ENCODE results near the gene DSCAML1. TPM values are rescaled to one million over a fixed set of nuclear protein-coding genes. Genes with fewer than 3 reads are reported as not detected.

Gene DSCAML1
- total and polyA plus RNA-seq, 10 of the 15 experiments (the other 5 are each of a cell fraction or from before 2014, with no cell fraction given), result 0.03 to 0.18 (median 0.06) TPM; not detected in 1

DNA sequence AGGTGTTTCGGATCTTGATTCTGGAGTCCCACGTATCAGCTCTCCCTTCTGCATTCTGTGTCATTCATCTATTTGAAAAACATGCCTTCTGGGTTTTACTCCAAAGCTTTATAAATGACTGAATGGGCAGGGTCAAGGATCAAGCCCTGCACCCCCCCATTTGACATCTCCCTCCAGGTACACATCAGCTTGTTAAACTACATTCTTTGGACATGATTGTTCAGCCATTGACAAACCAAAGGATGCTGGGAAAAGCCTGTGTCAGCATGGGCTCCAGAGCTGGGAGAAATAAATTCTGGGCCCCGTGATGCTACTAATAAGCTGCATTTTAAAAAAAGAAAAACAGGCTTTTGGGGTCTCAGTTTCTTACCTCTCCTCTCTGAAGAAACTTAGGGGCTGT lies 103.7 kb downstream of the DSCAML1 start:
- BruUV-seq (replicated peaks), result no TSS peak
- H2AFZ ChIP-seq (ENCODE audit: control insufficient read depth, low read depth, low read length), result no peak overlapping the region
- no peaks in the 10 kb centered on the region for H3K4me1 ChIP-seq (ENCODE audit: control insufficient read depth, insufficient read depth, low read length)
- H3K9me3 ChIP-seq (replicated peaks; ENCODE audit: control insufficient read depth, insufficient read depth, low read length), result no peaks in the 10 kb centered on the region
- no peak for DNase-seq (ENCODE audit: low read depth, low spot score)
- CTCF ChIA-PET, result interaction anchor here (1.0 kb wide), 1 partner anchor 267 kb away, joined by 3 read pairs; no protein-coding TSS in a partner anchor
- H4K20me1 ChIP-seq (ENCODE audit: control insufficient read depth, insufficient read depth), result no peaks in the 10 kb centered on the region
- ATAC-seq, result no peak
- TF ChIP-seq EED (IDR thresholded peaks at IDR 0.05; ENCODE audit: low read depth), result no peak
- H3K4me3 ChIP-seq, result no peak overlapping the region
- intact Hi-C loops (cut with micrococcal nuclease; ENCODE audit: unreplicated experiment), result no loop called here
- H3K79me2 ChIP-seq (ENCODE audit: control insufficient read depth, insufficient read depth, low read length), result no peaks in the 10 kb centered on the region
- 30% methylated on average over 3 of the region's 3 CpGs for WGBS (ENCODE audit: insufficient coverage, insufficient replicate concordance, low lambda C conversion rate, missing lambda C conversion rate)
- no peak overlapping the region for H3K9ac ChIP-seq (ENCODE audit: control insufficient read depth, insufficient read depth, low read length)
- no peak for FAIRE-seq
- SMC1A ChIA-PET (ENCODE audit: uncharacterized antibody, unreplicated experiment), result no interaction called here
- peaks cover 0 to 3% of the 10 kb centered on the region in 2 experiments; a peak in 2 of 4 replicates for H3K27me3 ChIP-seq (replicated peaks in 1 of 2; ENCODE audit: control insufficient read depth in 2 of 2, insufficient read depth in 2 of 2, low read length in 1 of 2)
- POLR2A ChIA-PET, result no interaction called here
- H3K27ac ChIP-seq (ENCODE audit: control insufficient read depth, insufficient read depth), result no peak overlapping the region
- in situ Hi-C loops (cut with MboI), result no loop called here
- H3K4me2 ChIP-seq (ENCODE audit: control insufficient read depth, insufficient read depth), result no peak overlapping the region
- H3K36me3 ChIP-seq (ENCODE audit: control insufficient read depth in 2 of 2, insufficient read depth in 2 of 2, low read length in 1 of 2), result no peaks in the 10 kb centered on the region
- RAD21 ChIA-PET (ENCODE audit: unreplicated experiment), result interaction anchor here (1.1 kb wide), 1 partner anchor 114 kb away, joined by 3 read pairs; no protein-coding TSS in a partner anchor

DNA sequence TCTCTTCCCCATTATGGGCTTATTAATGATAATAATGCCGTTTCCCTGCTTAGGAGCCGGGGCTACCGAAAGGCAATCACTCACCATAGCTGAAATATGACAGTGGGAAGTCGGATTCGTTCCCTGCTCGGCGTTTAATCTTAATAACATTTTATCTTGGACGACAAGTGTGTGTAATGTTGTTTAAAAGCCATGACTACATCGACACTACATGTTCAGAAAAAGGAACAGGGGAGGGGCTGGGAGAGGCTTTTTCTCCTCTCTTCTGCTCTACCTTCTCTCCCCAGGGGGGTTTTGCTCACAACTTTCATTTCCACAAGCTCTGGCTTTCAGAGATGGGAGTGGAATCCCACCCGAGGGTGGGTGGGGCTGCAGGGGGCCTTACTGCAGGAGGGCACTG lies 105.5 kb downstream of the DSCAML1 start:
- no peak overlapping the region for H2AFZ ChIP-seq (ENCODE audit: control insufficient read depth, low read depth, low read length)
- SMC1A ChIA-PET (ENCODE audit: uncharacterized antibody, unreplicated experiment), result interaction anchor here (0.6 to 1.5 kb wide), 2 partner anchors 20 to 117 kb away, joined by 3 to 4 read pairs; no protein-coding TSS in a partner anchor
- TF ChIP-seq HDAC6 (IDR thresholded peaks at IDR 0.05; ENCODE audit: unreplicated experiment) (no peak), HCFC1 (IDR thresholded peaks at IDR 0.05; ENCODE audit: low read length) (no peak), RAD21 (IDR thresholded peaks at IDR 0.05; ENCODE audit: insufficient read depth, low read depth, low read length) (no peak), MYB (IDR thresholded peaks at IDR 0.05; ENCODE audit: borderline replicate concordance, low read depth, low read length) (no peak)
- TF ChIP-seq, protein P1, sequence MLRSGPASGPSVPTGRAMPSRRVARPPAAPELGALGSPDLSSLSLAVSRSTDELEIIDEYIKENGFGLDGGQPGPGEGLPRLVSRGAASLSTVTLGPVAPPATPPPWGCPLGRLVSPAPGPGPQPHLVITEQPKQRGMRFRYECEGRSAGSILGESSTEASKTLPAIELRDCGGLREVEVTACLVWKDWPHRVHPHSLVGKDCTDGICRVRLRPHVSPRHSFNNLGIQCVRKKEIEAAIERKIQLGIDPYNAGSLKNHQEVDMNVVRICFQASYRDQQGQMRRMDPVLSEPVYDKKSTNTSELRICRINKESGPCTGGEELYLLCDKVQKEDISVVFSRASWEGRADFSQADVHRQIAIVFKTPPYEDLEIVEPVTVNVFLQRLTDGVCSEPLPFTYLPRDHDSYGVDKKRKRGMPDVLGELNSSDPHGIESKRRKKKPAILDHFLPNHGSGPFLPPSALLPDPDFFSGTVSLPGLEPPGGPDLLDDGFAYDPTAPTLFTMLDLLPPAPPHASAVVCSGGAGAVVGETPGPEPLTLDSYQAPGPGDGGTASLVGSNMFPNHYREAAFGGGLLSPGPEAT (IDR thresholded peaks at IDR 0.05; ENCODE audit: low read depth), result no peak
- TF ChIP-seq, protein P2, sequence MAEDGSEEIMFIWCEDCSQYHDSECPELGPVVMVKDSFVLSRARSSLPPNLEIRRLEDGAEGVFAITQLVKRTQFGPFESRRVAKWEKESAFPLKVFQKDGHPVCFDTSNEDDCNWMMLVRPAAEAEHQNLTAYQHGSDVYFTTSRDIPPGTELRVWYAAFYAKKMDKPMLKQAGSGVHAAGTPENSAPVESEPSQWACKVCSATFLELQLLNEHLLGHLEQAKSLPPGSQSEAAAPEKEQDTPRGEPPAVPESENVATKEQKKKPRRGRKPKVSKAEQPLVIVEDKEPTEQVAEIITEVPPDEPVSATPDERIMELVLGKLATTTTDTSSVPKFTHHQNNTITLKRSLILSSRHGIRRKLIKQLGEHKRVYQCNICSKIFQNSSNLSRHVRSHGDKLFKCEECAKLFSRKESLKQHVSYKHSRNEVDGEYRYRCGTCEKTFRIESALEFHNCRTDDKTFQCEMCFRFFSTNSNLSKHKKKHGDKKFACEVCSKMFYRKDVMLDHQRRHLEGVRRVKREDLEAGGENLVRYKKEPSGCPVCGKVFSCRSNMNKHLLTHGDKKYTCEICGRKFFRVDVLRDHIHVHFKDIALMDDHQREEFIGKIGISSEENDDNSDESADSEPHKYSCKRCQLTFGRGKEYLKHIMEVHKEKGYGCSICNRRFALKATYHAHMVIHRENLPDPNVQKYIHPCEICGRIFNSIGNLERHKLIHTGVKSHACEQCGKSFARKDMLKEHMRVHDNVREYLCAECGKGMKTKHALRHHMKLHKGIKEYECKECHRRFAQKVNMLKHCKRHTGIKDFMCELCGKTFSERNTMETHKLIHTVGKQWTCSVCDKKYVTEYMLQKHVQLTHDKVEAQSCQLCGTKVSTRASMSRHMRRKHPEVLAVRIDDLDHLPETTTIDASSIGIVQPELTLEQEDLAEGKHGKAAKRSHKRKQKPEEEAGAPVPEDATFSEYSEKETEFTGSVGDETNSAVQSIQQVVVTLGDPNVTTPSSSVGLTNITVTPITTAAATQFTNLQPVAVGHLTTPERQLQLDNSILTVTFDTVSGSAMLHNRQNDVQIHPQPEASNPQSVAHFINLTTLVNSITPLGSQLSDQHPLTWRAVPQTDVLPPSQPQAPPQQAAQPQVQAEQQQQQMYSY (CRISPR knock-in tag; IDR thresholded peaks at IDR 0.05), result no peak
- TF ChIP-seq, protein P3, sequence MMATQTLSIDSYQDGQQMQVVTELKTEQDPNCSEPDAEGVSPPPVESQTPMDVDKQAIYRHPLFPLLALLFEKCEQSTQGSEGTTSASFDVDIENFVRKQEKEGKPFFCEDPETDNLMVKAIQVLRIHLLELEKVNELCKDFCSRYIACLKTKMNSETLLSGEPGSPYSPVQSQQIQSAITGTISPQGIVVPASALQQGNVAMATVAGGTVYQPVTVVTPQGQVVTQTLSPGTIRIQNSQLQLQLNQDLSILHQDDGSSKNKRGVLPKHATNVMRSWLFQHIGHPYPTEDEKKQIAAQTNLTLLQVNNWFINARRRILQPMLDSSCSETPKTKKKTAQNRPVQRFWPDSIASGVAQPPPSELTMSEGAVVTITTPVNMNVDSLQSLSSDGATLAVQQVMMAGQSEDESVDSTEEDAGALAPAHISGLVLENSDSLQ (IDR thresholded peaks at IDR 0.05), result no peak

More for the DNA sequence above, 105.5 kb downstream of the DSCAML1 start:
- Histone ChIP-seq H3K4me2 (ENCODE audit: control insufficient read depth, insufficient read depth) (no peak overlapping the region), H3K27ac (ENCODE audit: control insufficient read depth, insufficient read depth) (no peak overlapping the region), H3K36me3 (ENCODE audit: control insufficient read depth in 2 of 2, insufficient read depth in 2 of 2, low read length in 1 of 2) (no peaks in the 10 kb centered on the region), H3K9me3 (replicated peaks; ENCODE audit: control insufficient read depth, insufficient read depth, low read length) (no peaks in the 10 kb centered on the region), H3K79me2 (ENCODE audit: control insufficient read depth, insufficient read depth, low read length) (no peaks in the 10 kb centered on the region), H3K9ac (ENCODE audit: control insufficient read depth, insufficient read depth, low read length) (no peak overlapping the region), H3K4me3 (no peak overlapping the region), H4K20me1 (ENCODE audit: control insufficient read depth, insufficient read depth) (no peaks in the 10 kb centered on the region), H3K27me3 (replicated peaks in 1 of 2; ENCODE audit: control insufficient read depth in 2 of 2, insufficient read depth in 2 of 2, low read length in 1 of 2) (peaks cover 0 to 3% of the 10 kb centered on the region in 2 experiments; a peak in 1 of 4 replicates), H3K4me1 (ENCODE audit: control insufficient read depth, insufficient read depth, low read length) (no peaks in the 10 kb centered on the region)
- ATAC-seq (no peak; the same call in 2 of the 3 replicates), FAIRE-seq (no peak), DNase-seq (ENCODE audit: low read depth, low spot score) (no peak)
- ChIA-PET CTCF (interaction anchor here (1.8 kb wide), 2 partner anchors 10 to 116 kb away, joined by 5 to 12 read pairs; no protein-coding TSS in a partner anchor), RAD21 (ENCODE audit: unreplicated experiment) (interaction anchor here (1.9 kb wide), 1 partner anchor 84 kb away, joined by 6 read pairs; no protein-coding TSS in a partner anchor), POLR2A (no interaction called here)
- intact Hi-C loops (cut with micrococcal nuclease; ENCODE audit: unreplicated experiment), result no loop called here
- in situ Hi-C loops (cut with MboI), result no loop called here
- 26% methylated on average over 10 of the region's 10 CpGs for WGBS (ENCODE audit: insufficient coverage, insufficient replicate concordance, low lambda C conversion rate, missing lambda C conversion rate)
- no TSS peak for BruUV-seq (replicated peaks)

All from GM12878 (cell line).